Measurements from ENCODE around the gene RESP18. TPM values are rescaled to one million over a fixed set of nuclear protein-coding genes. Genes with fewer than 3 reads are reported as not detected.

RESP18 gene
- total RNA-seq, 1 experiment from 2014 or later, result not detected

DNA sequence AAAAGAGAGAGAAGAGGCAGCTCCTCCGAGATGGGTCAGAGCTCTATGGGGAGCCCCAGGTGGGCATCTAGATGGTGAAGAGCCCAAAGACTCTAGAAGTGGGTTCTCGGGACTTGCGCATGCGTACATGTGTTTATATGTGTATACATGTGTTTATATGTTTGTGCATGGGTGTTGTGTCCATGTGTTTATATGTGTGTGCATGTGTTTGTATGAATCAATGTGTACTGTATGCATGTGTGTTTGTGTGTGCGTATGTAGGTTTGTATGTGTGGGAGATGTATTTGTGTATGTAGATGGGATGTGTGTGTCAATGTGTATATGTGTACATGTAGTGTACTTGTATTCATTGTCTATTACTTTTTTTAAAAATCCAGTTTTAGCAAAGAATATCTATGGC is 29.5 kb upstream of the RESP18 start:
- ChIA-PET POLR2A (interaction anchor here (0.7 kb wide), 1 partner anchor 39 kb away, joined by 5 read pairs; no protein-coding TSS in a partner anchor), CTCF (no interaction called here)
- TF ChIP-seq POLR2AphosphoS5 (IDR thresholded peaks at IDR 0.05; ENCODE audit: low read depth, low read length) (no peak), SIN3A (IDR thresholded peaks at IDR 0.05; ENCODE audit: borderline replicate concordance, insufficient read depth, low read depth, low read length) (no peak)
- in situ Hi-C loops (cut with HindIII; ENCODE audit: low pct_unique_long_range_greater_than_20kb, low sequenced_read_pairs), result no loop called here
- Histone ChIP-seq H3K27me3 (ENCODE audit: control insufficient read depth, insufficient read depth, low read length) (no peaks in the 10 kb centered on the region; the same call in 1 of the 2 replicates), H3K36me3 (ENCODE audit: control insufficient read depth, insufficient read depth, low read length) (no peaks in the 10 kb centered on the region), H3K27ac (ENCODE audit: low read length) (no peak overlapping the region), H3K9me3 (ENCODE audit: control insufficient read depth, insufficient read depth, low read depth, low read length) (no peaks in the 10 kb centered on the region), H3K4me1 (ENCODE audit: control insufficient read depth, insufficient read depth, low read length) (peaks cover 5% of the 10 kb centered on the region), H3K4me3 (ENCODE audit: low read depth in 2 of 2, low read length in 2 of 2) (no peak overlapping the region)
- DNase-seq (ENCODE audit: low read depth, low spot score) (no peak), ATAC-seq (no peak)
- intact Hi-C loops (cut with micrococcal nuclease; ENCODE audit: unreplicated experiment), result no loop called here
- BruUV-seq (replicated peaks), result no TSS peak

DNA sequence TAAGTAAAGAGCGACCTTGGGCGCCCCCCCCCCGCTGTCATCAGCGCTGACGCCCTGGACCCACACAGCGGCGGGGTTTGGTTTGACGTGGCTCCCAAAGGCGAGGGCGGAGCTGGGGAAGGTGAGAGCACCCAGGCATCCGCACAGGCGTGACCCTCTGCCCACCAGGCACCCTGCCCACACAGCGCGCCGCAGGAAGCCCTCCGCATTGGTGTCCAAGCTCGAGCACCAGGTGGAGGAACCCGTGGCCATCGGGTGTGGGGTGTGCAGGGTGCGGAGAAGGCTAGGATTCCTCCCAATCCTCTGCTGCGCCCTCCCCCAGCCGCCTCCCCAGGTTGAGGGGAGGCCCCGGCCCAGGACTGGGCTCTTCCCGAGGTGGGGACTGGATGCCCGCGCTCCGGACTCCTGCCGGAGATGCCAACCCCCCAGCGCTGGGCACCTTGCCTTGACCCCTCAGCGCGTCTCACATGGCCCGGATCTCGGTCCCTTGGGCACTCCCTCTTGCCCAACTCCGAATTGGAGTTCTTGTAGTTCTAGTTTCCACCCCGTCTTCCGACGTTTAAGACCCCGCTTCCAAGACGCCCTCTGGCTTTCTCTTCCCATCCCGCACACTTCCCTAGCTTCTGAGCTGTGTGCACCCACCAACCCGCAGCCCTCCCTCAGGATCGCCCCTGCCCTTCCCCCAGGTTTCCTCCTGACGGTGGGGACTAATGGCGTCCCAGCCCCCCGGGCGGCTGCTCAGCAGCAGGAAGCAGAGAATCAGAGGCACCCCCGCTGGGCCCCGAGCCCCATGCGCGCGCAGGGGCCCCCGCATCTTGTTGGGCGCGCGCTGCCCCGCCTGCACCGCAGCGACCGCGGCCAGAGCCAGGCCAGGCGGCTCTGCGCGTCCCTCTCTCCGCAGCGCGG is 25.9 kb upstream of the RESP18 start:
- ChIA-PET POLR2A (no interaction called here), CTCF (no interaction called here)
- in situ Hi-C loops (cut with HindIII; ENCODE audit: low pct_unique_long_range_greater_than_20kb, low sequenced_read_pairs), result no loop called here

DNA sequence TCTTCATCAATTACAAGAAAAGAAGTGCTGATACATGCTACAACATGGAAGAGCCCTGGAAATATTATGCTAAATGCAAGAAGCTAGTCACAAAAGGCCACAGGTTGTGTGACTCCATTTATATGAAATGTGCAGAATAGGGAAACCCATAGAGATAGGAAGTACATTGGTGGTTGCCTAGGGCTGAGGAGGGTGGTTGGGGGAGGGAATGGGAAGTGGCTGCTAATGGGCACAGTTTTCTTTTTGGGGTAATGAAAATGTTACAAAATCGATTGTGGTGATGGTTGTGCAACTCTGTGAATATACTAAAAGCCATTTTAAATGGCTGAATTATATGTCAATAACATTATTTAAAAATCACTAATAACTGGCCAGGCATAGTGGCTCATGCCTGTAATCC is 24.3 kb upstream of the RESP18 start:
- ChIA-PET CTCF (no interaction called here), POLR2A (no interaction called here)
- H3K9me3 ChIP-seq (ENCODE audit: control insufficient read depth, insufficient read depth, low read depth, low read length), result no peaks in the 10 kb centered on the region
- H3K27ac ChIP-seq (ENCODE audit: low read length), result no peak overlapping the region
- DNase-seq (ENCODE audit: low read depth, low spot score), result no peak
- in situ Hi-C loops (cut with HindIII; ENCODE audit: low pct_unique_long_range_greater_than_20kb, low sequenced_read_pairs) (no loop called here), intact Hi-C loops (cut with micrococcal nuclease; ENCODE audit: unreplicated experiment) (no loop called here)
- no peak for ATAC-seq
- no peak overlapping the region for H3K4me3 ChIP-seq (ENCODE audit: low read depth in 2 of 2, low read length in 2 of 2)
- no peaks in the 10 kb centered on the region for H3K36me3 ChIP-seq (ENCODE audit: control insufficient read depth, insufficient read depth, low read length)
- no TSS peak for BruUV-seq (replicated peaks)
- H3K27me3 ChIP-seq (ENCODE audit: control insufficient read depth, insufficient read depth, low read length), result no peaks in the 10 kb centered on the region; the same call in 1 of the 2 replicates
- TF ChIP-seq TCF7L2 (IDR thresholded peaks at IDR 0.05; ENCODE audit: low read depth, low read length) (no peak), POLR2AphosphoS5 (IDR thresholded peaks at IDR 0.05; ENCODE audit: low read depth, low read length) (no peak), REST (IDR thresholded peaks at IDR 0.05; ENCODE audit: insufficient read depth in 1 of 2, low read depth in 2 of 2, low read length in 1 of 2) (no peak), SIN3A (IDR thresholded peaks at IDR 0.05; ENCODE audit: borderline replicate concordance, insufficient read depth, low read depth, low read length) (no peak)
- TF ChIP-seq, protein P1, sequence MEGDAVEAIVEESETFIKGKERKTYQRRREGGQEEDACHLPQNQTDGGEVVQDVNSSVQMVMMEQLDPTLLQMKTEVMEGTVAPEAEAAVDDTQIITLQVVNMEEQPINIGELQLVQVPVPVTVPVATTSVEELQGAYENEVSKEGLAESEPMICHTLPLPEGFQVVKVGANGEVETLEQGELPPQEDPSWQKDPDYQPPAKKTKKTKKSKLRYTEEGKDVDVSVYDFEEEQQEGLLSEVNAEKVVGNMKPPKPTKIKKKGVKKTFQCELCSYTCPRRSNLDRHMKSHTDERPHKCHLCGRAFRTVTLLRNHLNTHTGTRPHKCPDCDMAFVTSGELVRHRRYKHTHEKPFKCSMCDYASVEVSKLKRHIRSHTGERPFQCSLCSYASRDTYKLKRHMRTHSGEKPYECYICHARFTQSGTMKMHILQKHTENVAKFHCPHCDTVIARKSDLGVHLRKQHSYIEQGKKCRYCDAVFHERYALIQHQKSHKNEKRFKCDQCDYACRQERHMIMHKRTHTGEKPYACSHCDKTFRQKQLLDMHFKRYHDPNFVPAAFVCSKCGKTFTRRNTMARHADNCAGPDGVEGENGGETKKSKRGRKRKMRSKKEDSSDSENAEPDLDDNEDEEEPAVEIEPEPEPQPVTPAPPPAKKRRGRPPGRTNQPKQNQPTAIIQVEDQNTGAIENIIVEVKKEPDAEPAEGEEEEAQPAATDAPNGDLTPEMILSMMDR (IDR thresholded peaks at IDR 0.05), result no peak
- no peaks in the 10 kb centered on the region; the same call in 1 of the 2 replicates for H3K4me1 ChIP-seq (ENCODE audit: control insufficient read depth, insufficient read depth, low read length)

More for the DNA sequence above, 25.9 kb upstream of the RESP18 start:
- TF ChIP-seq SIN3A (IDR thresholded peaks at IDR 0.05; ENCODE audit: borderline replicate concordance, insufficient read depth, low read depth, low read length), result no peak
- H3K4me1 ChIP-seq (ENCODE audit: control insufficient read depth, insufficient read depth, low read length), result peaks cover 5% of the 10 kb centered on the region
- ATAC-seq, result peak; percentile 68
- peak overlapping the region; percentile 18 to 20; a peak in 3 of 4 replicates for H3K4me3 ChIP-seq (ENCODE audit: low read depth in 2 of 2, low read length in 2 of 2)
- intact Hi-C loops (cut with micrococcal nuclease; ENCODE audit: unreplicated experiment), result no loop called here
- no peak for DNase-seq (ENCODE audit: low read depth, low spot score)
- H3K9me3 ChIP-seq (ENCODE audit: control insufficient read depth, insufficient read depth, low read depth, low read length), result no peaks in the 10 kb centered on the region
- BruUV-seq (replicated peaks), result no TSS peak
- no peaks in the 10 kb centered on the region for H3K36me3 ChIP-seq (ENCODE audit: control insufficient read depth, insufficient read depth, low read length)
- H3K27ac ChIP-seq (ENCODE audit: low read length), result no peak overlapping the region
- no peaks in the 10 kb centered on the region; the same call in 1 of the 2 replicates for H3K27me3 ChIP-seq (ENCODE audit: control insufficient read depth, insufficient read depth, low read length)
